HUES64 (cell line): ENCODE results near the gene IFNAR2.

Experiments
- H3K27ac ChIP-seq: 2 replicates; pipeline ENCODE4 v1.7.0; 2013; ENCODE audit warnings: low read depth, low read length, inconsistent platforms
- H3K27me3 ChIP-seq: 2 replicates; pipeline ENCODE4 v1.6.1; 2013; ENCODE audit warnings: mild to moderate bottlenecking, low read length; ENCODE audit not compliant: insufficient read depth
- H3K36me3 ChIP-seq: 2 replicates; pipeline ENCODE4 v1.6.1; 2013; ENCODE audit warnings: mild to moderate bottlenecking, low read length; ENCODE audit not compliant: insufficient read depth
- H3K4me1 ChIP-seq: 2 replicates; pipeline ENCODE4 v1.6.1; 2013; ENCODE audit warnings: mild to moderate bottlenecking, low read length, moderate library complexity; ENCODE audit not compliant: insufficient read depth
- H3K4me3 ChIP-seq: 2 replicates; pipeline ENCODE4 v1.5.1; 2013; ENCODE audit warnings: mild to moderate bottlenecking, low read length, moderate library complexity
- H3K9ac ChIP-seq: 2 replicates; pipeline ENCODE4 v1.6.1; 2013; ENCODE audit warnings: mild to moderate bottlenecking, low read depth, low read length
- H3K9me3 ChIP-seq: 2 replicates; pipeline ENCODE4 v1.6.1; 2013; ENCODE audit warnings: low read depth, low read length; ENCODE audit not compliant: insufficient read depth
- WGBS: fragments of 150-250, 120-280 bp; methylation state at CpG from one replicate; pipeline ENCODE4 v1.1.7; 2013; ENCODE audit warnings: missing lambda C conversion rate; 5-methylcytosine and 5-hydroxymethylcytosine counted together

IFNAR2 gene

DNA sequence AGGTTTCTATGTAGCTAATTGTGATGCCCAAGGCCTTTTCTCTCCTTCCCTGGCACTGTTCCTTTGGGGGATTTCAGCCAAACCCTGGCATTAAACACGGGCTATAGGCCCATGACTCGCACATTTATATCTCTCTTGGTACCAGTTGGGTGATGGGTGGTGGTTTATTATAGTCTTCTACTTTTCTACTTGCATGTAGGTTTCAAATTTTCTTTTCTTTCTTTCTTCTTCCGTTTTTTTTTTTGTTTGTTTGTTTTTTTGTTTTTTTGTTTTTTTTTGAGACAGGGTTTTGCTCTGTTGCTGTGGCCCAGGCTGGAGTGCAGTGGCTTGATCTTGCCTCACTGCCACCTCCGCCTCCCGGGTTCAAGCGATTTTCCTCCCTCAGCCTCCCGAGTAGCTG, 37.5 kb downstream of the IFNAR2 start:
- Histone ChIP-seq H3K36me3 (0 out of 2 replicates have a peak, but pooled peaks cover 7% of the 10 kb centered on the region), H3K4me1 (0 out of 2 replicates have a peak, but pooled peaks cover 7% of the 10 kb centered on the region)
- WGBS: 94% methylated on average over 5 of the region's 7 CpGs

DNA sequence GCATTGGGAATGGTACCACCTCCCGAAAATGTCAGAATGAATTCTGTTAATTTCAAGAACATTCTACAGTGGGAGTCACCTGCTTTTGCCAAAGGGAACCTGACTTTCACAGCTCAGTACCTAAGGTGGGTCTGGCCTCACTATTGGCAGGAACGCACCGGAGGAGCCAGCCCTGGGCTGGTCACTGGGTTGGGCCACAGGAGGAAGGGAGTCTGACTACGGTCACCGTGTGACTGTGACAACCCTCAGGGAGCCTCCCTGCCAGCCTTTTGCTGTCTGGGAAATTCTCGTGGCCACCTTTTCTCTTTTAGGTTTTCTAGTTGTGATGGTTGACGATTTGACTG, 38.6 kb downstream of the IFNAR2 start:
- Histone ChIP-seq H3K4me1 (0 out of 2 replicates have a peak, but pooled peaks cover 7% of the 10 kb centered on the region), H3K36me3 (0 out of 2 replicates have a peak, but pooled peaks cover 3% of the 10 kb centered on the region), H3K9me3 (no peaks in the 10 kb centered on the region), H3K4me3 (no peak overlapping the region), H3K27me3 (no peaks in the 10 kb centered on the region; the same call in 1 of the 2 replicates), H3K27ac (no peak overlapping the region), H3K9ac (no peak overlapping the region)
- 93% methylated on average over 7 of the region's 7 CpGs for WGBS

More for the DNA sequence above, 37.5 kb downstream of the IFNAR2 start:
- Histone ChIP-seq H3K9me3 (no peaks in the 10 kb centered on the region), H3K9ac (no peak overlapping the region), H3K27ac (no peak overlapping the region), H3K27me3 (no peaks in the 10 kb centered on the region; the same call in 1 of the 2 replicates), H3K4me3 (peak overlapping the region; percentile 80)

DNA sequence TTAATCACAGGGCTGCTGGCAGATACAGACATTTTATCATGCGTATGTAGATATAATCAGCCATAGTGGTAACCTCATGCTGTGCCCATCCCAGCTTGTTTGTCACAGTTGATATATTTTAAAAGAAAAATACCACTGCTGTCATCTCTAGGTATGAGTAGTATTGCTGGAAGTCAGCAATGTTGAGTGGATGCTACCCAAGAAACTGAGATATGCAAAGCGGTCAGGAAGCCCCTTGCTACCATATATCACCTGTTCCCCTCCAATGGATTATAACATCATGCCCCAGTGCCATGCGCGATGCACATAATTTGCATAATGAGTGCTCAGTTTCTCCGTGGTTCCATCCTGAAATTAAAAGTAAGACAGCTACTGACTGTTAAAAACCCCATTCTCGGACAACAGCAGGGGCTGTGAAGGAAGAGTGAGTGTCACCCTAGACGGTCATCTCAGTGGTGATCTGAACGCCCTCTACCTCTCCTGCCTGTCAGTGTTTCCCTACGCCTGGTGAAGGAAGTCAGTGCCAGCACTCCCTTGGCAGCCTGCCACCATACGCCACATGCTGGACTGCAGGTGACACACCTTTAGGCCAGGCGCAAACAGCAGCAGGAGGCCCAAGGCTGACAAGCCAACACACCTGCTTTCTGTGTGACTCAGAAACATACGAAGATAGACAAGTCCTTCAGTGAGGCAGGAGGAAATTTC, 39.2 kb downstream of the IFNAR2 start:
- Histone ChIP-seq H3K27me3 (no peaks in the 10 kb centered on the region; the same call in 1 of the 2 replicates), H3K27ac (no peak overlapping the region), H3K4me1 (0 out of 2 replicates have a peak, but pooled peaks cover 7% of the 10 kb centered on the region), H3K9ac (no peak overlapping the region), H3K4me3 (no peak overlapping the region), H3K9me3 (no peaks in the 10 kb centered on the region), H3K36me3 (no peaks in the 10 kb centered on the region)
- WGBS: 92% methylated on average over 12 of the region's 12 CpGs

DNA sequence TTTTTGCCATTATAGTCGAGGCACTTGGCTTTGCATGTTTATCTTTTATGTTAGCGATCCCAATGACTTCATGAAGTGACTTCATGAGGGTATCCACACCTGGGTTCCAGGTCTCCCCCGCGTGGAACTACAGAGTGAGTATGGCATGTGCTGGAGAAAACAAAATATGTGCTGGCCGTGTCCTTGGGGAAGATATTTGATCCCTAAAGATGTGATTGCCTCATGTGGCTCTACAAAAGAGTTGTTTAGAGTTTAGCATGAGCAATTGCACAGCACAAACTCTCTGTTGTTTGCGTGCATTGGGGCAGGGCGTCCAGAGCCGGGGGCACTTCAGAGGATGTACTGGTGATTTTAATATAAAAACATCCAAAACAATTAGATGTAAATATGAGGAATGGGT, 41.2 kb downstream of the IFNAR2 start:
- Histone ChIP-seq H3K27ac (no peak overlapping the region), H3K9me3 (no peaks in the 10 kb centered on the region), H3K4me3 (no peak overlapping the region), H3K9ac (no peak overlapping the region), H3K27me3 (no peaks in the 10 kb centered on the region; the same call in 1 of the 2 replicates), H3K36me3 (no peaks in the 10 kb centered on the region), H3K4me1 (no peaks in the 10 kb centered on the region)
- 94% methylated on average over 5 of the region's 8 CpGs for WGBS

DNA sequence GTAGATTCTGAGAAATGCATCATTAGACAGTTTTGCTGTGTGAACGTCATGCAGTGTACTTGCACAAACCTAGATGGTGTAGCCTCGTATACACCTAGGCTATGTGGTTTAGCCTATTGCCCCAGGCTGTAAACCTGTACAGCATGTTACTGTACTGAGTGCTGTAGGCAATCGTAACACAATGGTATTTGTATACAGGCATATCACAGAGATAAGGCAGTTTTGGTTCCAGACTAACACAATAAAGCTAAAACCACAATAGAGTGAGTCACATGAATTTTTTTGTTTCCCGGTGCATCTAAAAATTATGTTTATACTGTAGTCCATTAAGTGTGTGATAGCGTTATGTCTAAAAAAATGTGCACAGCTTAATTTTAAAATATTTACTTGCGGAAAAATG, 43.3 kb downstream of the IFNAR2 start:
- Histone ChIP-seq H3K9me3 (no peaks in the 10 kb centered on the region), H3K36me3 (no peaks in the 10 kb centered on the region)
- 96% methylated on average over 6 of the region's 6 CpGs for WGBS

DNA sequence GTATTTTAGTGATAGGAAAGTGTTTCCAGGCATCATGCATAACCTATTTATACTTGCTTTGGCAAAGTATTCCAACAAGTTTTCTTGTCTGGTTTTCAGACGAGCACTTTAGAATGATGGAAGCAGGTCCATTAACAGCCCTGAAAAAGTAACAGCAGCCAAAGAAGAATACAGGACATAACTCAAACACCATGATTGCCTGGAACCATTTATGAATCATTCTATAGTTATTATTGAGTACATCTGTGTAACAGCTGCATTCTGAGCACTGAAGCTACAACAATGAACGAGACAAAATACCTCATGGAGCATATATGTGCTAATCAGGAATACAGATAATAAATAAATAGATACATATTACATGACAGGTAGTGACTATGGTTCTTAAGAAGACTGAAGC, 49.0 kb downstream of the IFNAR2 start:
- peaks cover 8% of the 10 kb centered on the region; the same call in 1 of the 2 replicates for H3K9me3 ChIP-seq

More for the DNA sequence above, 43.3 kb downstream of the IFNAR2 start:
- Histone ChIP-seq H3K9ac (no peak overlapping the region), H3K27ac (no peak overlapping the region), H3K4me1 (no peaks in the 10 kb centered on the region), H3K27me3 (no peaks in the 10 kb centered on the region; the same call in 1 of the 2 replicates), H3K4me3 (no peak overlapping the region)

DNA sequence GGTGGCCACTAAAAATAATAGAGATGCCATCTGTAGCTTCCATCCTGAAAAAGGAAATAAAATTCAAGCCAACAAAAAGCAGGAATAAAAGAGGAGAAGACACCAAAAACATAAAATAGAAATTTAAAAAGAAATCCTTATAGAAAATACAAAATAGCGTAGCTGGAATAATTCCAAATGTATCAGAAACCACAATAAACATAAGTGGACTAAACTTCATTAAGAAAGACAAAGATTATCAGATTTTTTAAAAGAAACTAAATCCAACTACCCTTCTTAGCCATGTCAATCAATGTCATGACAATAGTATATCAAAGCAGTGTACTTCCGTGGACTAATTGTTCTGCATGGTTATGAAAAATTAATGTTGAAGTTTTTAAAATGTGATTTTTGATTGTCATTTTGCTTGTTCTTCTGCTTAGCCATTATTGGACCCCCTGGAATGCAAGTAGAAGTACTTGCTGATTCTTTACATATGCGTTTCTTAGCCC, 49.6 kb downstream of the IFNAR2 start:
- Histone ChIP-seq H3K27ac (no peak overlapping the region), H3K9ac (no peak overlapping the region), H3K4me3 (no peak overlapping the region), H3K9me3 (peaks cover 8% of the 10 kb centered on the region; the same call in 1 of the 2 replicates), H3K36me3 (no peaks in the 10 kb centered on the region), H3K4me1 (no peaks in the 10 kb centered on the region), H3K27me3 (no peaks in the 10 kb centered on the region)
- over 99% methylated on average over 3 of the region's 3 CpGs for WGBS

More for the DNA sequence above, 49.0 kb downstream of the IFNAR2 start:
- no peaks in the 10 kb centered on the region for H3K27me3 ChIP-seq
- 82% methylated on average over 1 of the region's 2 CpGs for whole genome bisulfite sequencing
- H3K36me3 ChIP-seq: no peaks in the 10 kb centered on the region
- no peak overlapping the region for H3K27ac ChIP-seq
- H3K9ac ChIP-seq: no peak overlapping the region
- no peak overlapping the region for H3K4me3 ChIP-seq
- H3K4me1 ChIP-seq: no peaks in the 10 kb centered on the region
